Measurements from ENCODE around the gene JADE2.

Gene JADE2

GRCh38 chr5:134530301-134531077 is 5.0 kb downstream of the JADE2 start:
- no peak for DNase-seq

GRCh38 chr5:134533115-134533815 is 7.8 kb downstream of the JADE2 start:
- no peak for DNase-seq

- no peak for DNase-seq
Measured at GRCh38 chr5:134534058-134534725, 8.7 kb downstream of the JADE2 start.

- DNase-seq: no peak
Measured at GRCh38 chr5:134534726-134535110, 9.2 kb downstream of the JADE2 start.

- no peak for DNase-seq
Measured at GRCh38 chr5:134536876-134537275, 11.4 kb downstream of the JADE2 start.

- DNase-seq: no peak
Measured at GRCh38 chr5:134537297-134537696, 11.8 kb downstream of the JADE2 start.

GRCh38 chr5:134538296-134538695 is 12.8 kb downstream of the JADE2 start:
- DNase-seq: no peak

- no peak for DNase-seq
Measured at GRCh38 chr5:134539732-134540131, 14.3 kb downstream of the JADE2 start.

GRCh38 chr5:134540747-134541733 is 15.6 kb downstream of the JADE2 start:
- no peak for DNase-seq

- DNase-seq: no peak
Measured at GRCh38 chr5:134541736-134542376, 16.4 kb downstream of the JADE2 start.

- peak in 3 of 6 experiments; percentile 10 to 21 (median 17) for DNase-seq
Measured at GRCh38 chr5:134543820-134544614, 18.5 kb downstream of the JADE2 start.

GRCh38 chr5:134545070-134545868 is 19.8 kb downstream of the JADE2 start:
- DNase-seq: peak in 4 of 6 experiments; percentile 3 to 49 (median 30)

GRCh38 chr5:134547066-134547465 is 21.6 kb downstream of the JADE2 start:
- no peak for DNase-seq

GRCh38 chr5:134547579-134547978 is 22.1 kb downstream of the JADE2 start:
- no peak for DNase-seq

GRCh38 chr5:134547999-134548658 is 22.7 kb downstream of the JADE2 start:
- no peak for DNase-seq

- DNase-seq: no peak
Measured at GRCh38 chr5:134549714-134550113, 24.2 kb downstream of the JADE2 start.

GRCh38 chr5:134550271-134551214 is 25.1 kb downstream of the JADE2 start:
- DNase-seq: no peak

GRCh38 chr5:134551901-134552300 is 26.4 kb downstream of the JADE2 start:
- DNase-seq: no peak

- DNase-seq: no peak
Measured at GRCh38 chr5:134552301-134552700, 26.8 kb downstream of the JADE2 start.

Measured in stimulated activated naive CD4-positive, alpha-beta T cell (primary cell).